Measurements from ENCODE around the gene DNASE1L2.

GRCh38 chr16:2208308-2208707, 27.9 kb upstream of the DNASE1L2 start:
- TF ChIP-seq, protein P1, sequence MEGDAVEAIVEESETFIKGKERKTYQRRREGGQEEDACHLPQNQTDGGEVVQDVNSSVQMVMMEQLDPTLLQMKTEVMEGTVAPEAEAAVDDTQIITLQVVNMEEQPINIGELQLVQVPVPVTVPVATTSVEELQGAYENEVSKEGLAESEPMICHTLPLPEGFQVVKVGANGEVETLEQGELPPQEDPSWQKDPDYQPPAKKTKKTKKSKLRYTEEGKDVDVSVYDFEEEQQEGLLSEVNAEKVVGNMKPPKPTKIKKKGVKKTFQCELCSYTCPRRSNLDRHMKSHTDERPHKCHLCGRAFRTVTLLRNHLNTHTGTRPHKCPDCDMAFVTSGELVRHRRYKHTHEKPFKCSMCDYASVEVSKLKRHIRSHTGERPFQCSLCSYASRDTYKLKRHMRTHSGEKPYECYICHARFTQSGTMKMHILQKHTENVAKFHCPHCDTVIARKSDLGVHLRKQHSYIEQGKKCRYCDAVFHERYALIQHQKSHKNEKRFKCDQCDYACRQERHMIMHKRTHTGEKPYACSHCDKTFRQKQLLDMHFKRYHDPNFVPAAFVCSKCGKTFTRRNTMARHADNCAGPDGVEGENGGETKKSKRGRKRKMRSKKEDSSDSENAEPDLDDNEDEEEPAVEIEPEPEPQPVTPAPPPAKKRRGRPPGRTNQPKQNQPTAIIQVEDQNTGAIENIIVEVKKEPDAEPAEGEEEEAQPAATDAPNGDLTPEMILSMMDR (conservative IDR thresholded peaks at IDR 0.05): no peak
- TF ChIP-seq ZFX (IDR thresholded peaks at IDR 0.05): no peak

All from C4-2B (cell line).